Activated T-cell treated with anti-CD3 and anti-CD28 coated beads, Interleukin-2, amount 50 U/mL, for 4 hours (primary cell): Measurements from ENCODE around the gene MASP2. TPM values are rescaled to one million over a fixed set of nuclear protein-coding genes. Genes with fewer than 3 reads are reported as not detected.
"Not testable (repeated sequence)": the region's sequence is repeated elsewhere in the genome, so short reads cannot be mapped to it uniquely, and the experiment has no call there.

Source experiments
- ATAC-seq, 2 donors: fragments of 200-7000 bp; cut with Tn5 transposase; one replicate each; pipeline ENCODE4 v1.10.0; 2021
- DNase-seq: peaks from one replicate; pipeline ENCODE4 v3.0.0-alpha.2; 2020
- H3K27me3 Mint-ChIP-seq: one replicate; pipeline ENCODE4 v1.8.0; 2021; ENCODE audit warnings: low read depth, mixed read lengths
- H3K36me3 Mint-ChIP-seq: one replicate; pipeline ENCODE4 v1.8.0; 2022; ENCODE audit warnings: mixed read lengths; ENCODE audit not compliant: insufficient read depth
- H3K4me1 Mint-ChIP-seq: one replicate; pipeline ENCODE4 v1.8.0; 2021; ENCODE audit warnings: low read depth, mixed read lengths
- H3K4me3 Mint-ChIP-seq: one replicate; pipeline ENCODE4 v1.8.0; 2021; ENCODE audit warnings: mild to moderate bottlenecking, moderate library complexity, mixed read lengths
- H3K9me3 Mint-ChIP-seq: one replicate; pipeline ENCODE4 v1.8.0; 2021; ENCODE audit warnings: mixed read lengths
- total RNA-seq, 3 donors: library from RNA; stranded (reverse); gene quantifications; one replicate each; pipeline ENCODE4 v1.2.1, GENCODE V29; 2021

Gene MASP2
- total RNA-seq, 3 donors from 2014 or later: 0.48 to 1.0 (median 0.50) TPM

DNA sequence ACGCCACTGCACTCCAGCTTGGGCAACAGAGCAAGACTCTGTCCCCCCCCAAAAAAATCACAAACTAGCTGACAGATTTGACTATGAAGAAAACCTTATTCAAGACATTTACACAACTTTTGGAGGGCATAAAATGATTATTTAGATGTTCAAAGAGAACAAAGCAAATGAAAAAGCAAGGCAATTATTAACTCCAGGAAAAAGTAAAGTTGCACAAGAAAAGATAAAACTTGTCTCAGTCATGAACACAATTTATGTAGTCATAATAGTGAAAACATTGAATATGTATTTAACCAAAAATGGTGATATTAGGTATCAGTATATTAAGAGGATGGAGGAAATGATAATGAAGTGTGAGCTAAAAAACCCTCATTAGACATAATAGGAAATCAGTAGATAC lies 46.5 kb downstream of the MASP2 start:
- no peaks in the 10 kb centered on the region for H3K4me1 Mint-ChIP-seq
- H3K36me3 Mint-ChIP-seq: no peaks in the 10 kb centered on the region
- H3K9me3 Mint-ChIP-seq: peaks cover 4% of the 10 kb centered on the region
- no peaks in the 10 kb centered on the region for H3K27me3 Mint-ChIP-seq
- no peak for DNase-seq
- ATAC-seq: no peak
- no peak overlapping the region for H3K4me3 Mint-ChIP-seq

DNA sequence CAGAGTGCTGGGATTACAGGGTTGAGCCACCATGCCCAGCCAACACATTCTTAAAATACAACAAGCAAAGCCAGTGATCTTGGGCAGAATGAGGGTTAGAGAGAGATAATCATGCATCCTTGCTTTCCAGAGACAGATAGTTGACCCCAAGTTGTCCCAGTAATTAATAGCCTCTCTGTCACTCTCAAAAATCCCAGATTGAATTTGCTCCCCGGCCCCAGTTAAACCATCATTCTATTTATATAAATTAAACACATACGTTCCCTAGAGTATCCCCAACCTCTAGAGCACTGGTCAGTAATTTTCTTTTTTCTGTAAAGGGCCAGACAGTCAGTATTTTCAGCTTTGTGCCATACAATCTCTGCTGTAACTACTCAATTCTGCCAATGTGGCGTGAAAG lies 50.9 kb downstream of the MASP2 start:
- peaks cover 4% of the 10 kb centered on the region for H3K9me3 Mint-ChIP-seq
- no peak for ATAC-seq

DNA sequence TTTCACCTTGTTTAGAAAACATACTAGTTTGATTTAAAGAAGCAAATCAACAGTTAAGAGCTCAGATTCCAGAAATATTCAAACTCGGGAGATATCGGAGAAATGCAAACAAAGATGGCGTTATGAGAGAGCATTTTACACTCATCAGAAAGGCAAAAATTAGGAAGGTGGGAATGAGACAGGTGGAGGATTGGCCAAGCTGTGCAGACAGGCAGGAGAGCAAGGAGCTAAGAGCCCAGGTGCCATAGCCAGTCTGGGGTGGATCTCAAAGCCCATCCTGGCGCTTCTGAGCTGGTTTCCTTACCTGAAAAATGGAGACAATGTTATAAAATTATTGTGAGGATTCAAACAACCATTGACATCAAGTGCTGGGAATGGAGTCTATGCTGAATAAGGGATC lies 54.2 kb downstream of the MASP2 start:
- no peak for DNase-seq
- Mint-ChIP-seq H3K4me3 (no peak overlapping the region), H3K36me3 (no peaks in the 10 kb centered on the region), H3K4me1 (no peaks in the 10 kb centered on the region), H3K27me3 (no peaks in the 10 kb centered on the region), H3K9me3 (no peaks in the 10 kb centered on the region)
- ATAC-seq: no peak

More for the DNA sequence above, 50.9 kb downstream of the MASP2 start:
- Mint-ChIP-seq H3K4me3 (no peak overlapping the region), H3K36me3 (no peaks in the 10 kb centered on the region), H3K27me3 (no peaks in the 10 kb centered on the region), H3K4me1 (no peaks in the 10 kb centered on the region)
- no peak for DNase-seq

DNA sequence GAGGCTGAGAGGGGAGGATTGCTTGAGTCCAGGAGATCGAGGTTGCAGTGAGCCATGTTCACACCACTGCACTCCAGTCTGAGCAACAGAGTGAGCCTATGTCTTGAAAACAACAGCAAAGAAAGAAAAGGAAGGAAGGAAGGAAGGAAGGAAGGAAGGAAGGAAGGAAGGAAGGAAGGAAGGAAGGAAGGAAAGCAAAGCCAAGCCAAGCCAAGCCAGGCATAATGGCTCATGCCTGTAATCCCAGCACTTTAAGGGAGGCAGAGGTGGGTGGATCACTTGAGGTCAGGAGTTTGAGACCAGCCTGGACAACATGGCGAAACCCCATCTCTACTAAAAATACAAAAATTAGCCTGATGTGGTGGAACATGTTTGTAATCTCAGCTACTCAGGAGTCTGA lies 55.0 kb downstream of the MASP2 start:
- DNase-seq, H3K27me3 Mint-ChIP-seq, H3K4me3 Mint-ChIP-seq, H3K4me1 Mint-ChIP-seq, ATAC-seq, H3K9me3 Mint-ChIP-seq, H3K36me3 Mint-ChIP-seq: not testable (repeated sequence)

DNA sequence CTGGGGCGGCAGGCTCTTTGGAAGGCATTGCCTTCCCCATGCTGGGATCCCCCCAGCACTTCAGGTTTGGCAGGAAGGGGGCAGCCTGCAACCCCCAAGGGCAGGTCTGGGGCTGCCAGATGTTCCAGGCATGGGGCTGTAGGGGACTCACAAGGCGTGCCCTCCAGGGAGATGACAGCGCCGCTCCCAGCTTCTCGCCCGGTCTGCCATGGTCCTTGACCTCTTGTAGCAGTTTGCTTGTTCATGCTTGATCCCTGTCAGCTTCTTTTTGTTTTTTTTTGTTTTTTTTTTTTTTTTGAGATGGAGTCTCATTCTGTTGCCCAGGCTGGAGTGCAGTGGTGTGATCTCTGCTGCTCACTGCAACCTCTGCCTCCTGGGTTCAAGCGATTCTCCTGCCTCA lies 56.2 kb downstream of the MASP2 start:
- DNase-seq (no peak), ATAC-seq (no peak)
- no peaks in the 10 kb centered on the region for H3K36me3 Mint-ChIP-seq

DNA sequence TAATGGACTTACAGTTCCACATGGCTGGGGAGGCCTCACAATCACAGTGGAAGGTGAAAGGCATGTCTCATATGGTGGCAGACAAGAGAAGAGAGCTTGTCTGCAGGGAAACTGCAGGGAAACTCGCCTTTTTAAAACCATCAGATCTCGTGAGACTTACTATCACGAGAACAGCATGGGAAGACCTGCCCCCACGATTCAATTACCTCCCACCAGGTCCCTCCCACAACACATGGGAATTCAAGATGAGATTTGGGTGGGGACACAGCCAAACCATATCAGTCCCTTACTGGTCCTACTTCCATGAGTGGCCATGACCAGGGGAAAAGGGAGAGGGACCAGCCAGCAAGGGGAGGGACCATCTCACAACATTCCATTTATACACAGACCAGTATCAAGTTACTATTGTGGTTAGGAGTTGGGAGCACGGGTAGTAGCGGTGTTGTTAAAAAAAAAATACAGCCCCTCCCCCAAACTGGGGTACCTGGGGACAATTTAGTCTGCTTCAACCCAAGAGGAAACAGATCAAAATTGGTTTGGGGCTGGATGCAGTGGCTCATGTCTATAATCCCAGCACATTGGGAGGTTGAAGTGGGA lies 57.0 kb downstream of the MASP2 start:
- not testable (repeated sequence) for H3K9me3 Mint-ChIP-seq, DNase-seq, H3K4me3 Mint-ChIP-seq, H3K27me3 Mint-ChIP-seq, ATAC-seq, H3K36me3 Mint-ChIP-seq, H3K4me1 Mint-ChIP-seq

More for the DNA sequence above, 56.2 kb downstream of the MASP2 start:
- Mint-ChIP-seq H3K4me3 (no peak overlapping the region), H3K27me3 (no peaks in the 10 kb centered on the region), H3K9me3 (no peaks in the 10 kb centered on the region), H3K4me1 (peaks cover 2% of the 10 kb centered on the region)

DNA sequence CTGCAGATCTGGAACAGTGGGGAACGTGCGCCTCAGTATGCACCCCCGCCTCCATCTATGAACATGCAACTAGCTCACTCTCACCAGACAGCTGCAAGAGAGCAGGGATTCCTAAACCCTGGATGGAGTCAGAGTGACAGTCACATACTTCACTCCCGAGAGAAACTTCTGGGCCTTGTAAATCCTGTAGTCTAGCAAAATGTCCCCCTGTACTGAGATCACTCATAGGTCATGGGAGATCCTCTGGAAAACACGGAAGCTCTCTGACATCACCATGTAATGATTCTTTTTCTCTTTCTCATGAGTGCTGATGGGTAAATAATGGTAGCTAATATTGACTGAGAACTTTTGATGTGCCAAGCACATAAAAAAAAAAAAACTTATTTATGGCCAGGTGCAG lies 57.9 kb downstream of the MASP2 start:
- Mint-ChIP-seq H3K4me3 (no peak overlapping the region), H3K36me3 (no peaks in the 10 kb centered on the region), H3K9me3 (no peaks in the 10 kb centered on the region), H3K4me1 (peaks cover 5% of the 10 kb centered on the region), H3K27me3 (peaks cover 2% of the 10 kb centered on the region)
- no peak for ATAC-seq
- no peak for DNase-seq

DNA sequence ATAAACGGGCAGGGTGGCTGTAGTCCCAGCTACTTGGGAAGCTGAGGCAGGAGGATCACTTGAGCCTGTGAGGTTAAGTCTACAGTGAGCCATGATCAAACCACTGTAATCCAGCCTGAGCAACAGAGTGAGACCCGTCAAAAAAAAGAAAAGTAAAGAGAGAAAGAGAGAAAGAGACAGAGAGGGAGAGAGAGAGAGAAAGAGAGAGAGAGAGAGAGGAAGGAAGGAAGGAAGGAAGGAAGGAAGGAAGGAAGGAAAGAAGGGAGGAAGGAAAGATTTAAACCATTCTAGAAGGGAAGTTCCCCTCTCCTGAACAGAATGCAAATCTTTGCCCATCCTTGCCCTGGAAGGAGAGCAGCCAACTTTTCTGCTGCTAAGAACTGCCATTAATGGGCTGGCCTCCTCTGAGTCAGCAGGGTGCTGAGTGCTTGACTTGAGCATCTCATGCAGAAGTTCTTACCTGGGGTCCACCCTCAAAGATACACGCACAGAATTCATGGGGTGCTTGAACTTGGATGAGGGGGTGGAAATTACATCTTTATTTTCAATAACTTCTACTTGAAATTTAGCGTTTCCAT lies 59.1 kb downstream of the MASP2 start:
- Mint-ChIP-seq H3K27me3 (peaks cover 4% of the 10 kb centered on the region), H3K4me3 (no peak overlapping the region), H3K4me1 (peaks cover 5% of the 10 kb centered on the region), H3K9me3 (no peaks in the 10 kb centered on the region), H3K36me3 (no peaks in the 10 kb centered on the region)
- DNase-seq (no peak), ATAC-seq (no peak)

DNA sequence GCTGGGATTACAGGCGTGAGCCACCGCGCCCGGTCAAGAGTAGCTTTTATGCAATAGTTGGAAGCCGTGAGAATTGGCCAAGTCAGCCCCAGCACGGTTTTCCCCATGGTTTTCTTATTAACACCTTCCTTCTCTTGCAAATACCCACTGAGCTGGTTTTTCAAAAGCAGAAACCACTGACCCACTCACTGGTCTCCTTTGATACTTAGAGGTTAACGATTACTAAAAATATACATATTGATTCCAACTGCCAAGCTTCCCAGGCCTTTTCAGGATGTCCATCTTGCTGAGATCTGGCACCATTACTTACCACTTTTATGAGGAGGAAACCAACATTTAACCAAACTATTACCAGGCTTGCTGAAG lies 60.5 kb downstream of the MASP2 start:
- ATAC-seq (no peak), DNase-seq (no peak)
- no peaks in the 10 kb centered on the region for H3K36me3 Mint-ChIP-seq
- H3K4me3 Mint-ChIP-seq: no peak overlapping the region
- H3K4me1 Mint-ChIP-seq: peaks cover 5% of the 10 kb centered on the region
- no peaks in the 10 kb centered on the region for H3K9me3 Mint-ChIP-seq
- H3K27me3 Mint-ChIP-seq: peaks cover 7% of the 10 kb centered on the region

DNA sequence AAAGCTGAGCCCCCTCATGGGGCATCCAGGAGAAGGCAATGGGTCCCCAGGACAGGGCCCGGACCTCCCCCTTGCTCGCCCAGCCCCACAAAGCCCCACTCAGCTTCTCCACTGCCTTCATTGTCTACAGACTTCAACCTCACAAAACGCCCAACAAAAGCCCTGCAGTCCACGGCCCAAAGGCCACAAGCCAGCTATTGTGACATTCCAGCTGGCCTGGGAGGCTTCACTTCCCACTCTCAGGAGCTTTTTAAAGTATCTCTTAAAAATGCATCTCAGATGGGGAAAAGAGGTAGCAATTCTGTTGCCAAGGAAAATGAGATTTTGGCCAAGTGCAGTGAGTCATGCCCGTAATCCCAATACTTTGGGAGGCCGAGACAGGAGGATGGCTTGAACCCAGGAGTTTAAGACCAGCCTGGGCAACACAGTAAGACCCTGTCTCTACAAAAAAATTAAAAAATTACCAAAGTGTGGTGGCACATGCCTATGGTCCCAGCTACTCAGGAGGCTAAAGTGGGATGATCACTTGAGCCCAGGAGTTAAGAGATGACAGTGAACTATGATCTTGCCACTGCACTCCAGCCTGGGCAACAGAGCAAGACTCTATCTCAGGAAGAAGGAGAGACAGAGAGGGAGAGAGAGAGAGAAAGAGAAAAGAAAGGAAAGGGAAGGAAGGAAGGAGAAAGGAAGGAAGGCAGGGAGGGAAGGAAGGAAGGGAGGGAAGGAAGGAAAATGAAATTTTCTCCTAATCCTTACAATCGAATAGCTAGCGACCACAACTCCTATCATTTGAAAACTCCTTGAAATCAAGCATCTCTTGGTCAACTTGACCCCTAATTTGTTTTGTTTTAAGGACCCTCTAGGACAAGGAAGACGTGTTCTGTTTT lies 66.0 kb downstream of the MASP2 start:
- peaks cover 8% of the 10 kb centered on the region for H3K4me1 Mint-ChIP-seq
- H3K4me3 Mint-ChIP-seq: no peak overlapping the region
- DNase-seq (no peak), ATAC-seq (no peak)
- H3K9me3 Mint-ChIP-seq: no peaks in the 10 kb centered on the region
- no peaks in the 10 kb centered on the region for H3K36me3 Mint-ChIP-seq
- peaks cover 28% of the 10 kb centered on the region for H3K27me3 Mint-ChIP-seq

DNA sequence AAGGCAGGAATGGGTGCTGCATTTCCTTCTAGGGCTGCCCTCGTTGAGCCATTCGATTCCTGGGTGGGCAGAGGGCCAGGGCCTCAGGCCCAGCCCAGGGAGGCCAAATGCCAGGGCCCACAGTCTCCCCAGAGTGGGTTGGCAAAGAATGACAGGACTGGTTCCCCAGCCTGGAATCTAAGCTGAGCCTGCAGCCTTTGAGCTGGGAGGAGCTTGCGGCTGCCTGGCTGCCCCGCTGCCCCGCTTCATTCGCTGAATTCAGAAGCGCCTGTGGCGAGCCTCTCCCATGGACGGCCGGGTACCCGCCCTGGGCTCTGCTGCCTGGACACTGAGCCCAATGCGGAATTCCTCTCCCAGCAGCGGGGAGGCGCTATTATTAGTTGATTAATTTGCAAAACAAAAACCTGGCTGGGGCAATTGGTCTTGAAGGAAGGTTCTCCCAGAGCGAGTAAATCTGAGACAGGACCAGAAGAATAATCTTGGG lies 66.9 kb downstream of the MASP2 start:
- no peak for ATAC-seq
- no peaks in the 10 kb centered on the region for H3K9me3 Mint-ChIP-seq
- peaks cover 28% of the 10 kb centered on the region for H3K27me3 Mint-ChIP-seq
- H3K36me3 Mint-ChIP-seq: no peaks in the 10 kb centered on the region
- DNase-seq: no peak
- no peak overlapping the region for H3K4me3 Mint-ChIP-seq
- H3K4me1 Mint-ChIP-seq: peaks cover 3% of the 10 kb centered on the region

DNA sequence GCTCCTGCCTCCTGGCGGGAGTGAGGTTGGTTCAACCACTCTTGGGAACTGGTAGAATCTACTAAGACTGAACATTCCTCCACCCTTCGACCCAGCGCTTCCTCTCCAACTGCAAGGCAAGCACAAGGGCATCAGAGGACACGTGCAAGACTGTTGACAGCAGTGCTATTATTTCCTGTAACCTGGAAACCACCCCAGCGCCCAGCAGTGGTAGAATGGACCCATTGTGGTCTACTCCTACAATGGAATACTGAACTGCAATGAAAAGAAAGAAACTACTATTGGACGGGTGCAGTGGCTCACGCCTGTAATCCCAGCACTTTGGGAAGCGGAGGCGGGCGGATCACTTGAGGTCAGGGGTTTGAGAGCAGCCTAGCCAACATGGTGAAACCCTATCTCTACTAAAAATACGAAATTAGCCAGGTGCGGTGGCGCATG lies 67.5 kb downstream of the MASP2 start:
- H3K36me3 Mint-ChIP-seq: no peaks in the 10 kb centered on the region
- ATAC-seq: no peak
- H3K9me3 Mint-ChIP-seq: no peaks in the 10 kb centered on the region
- peaks cover 27% of the 10 kb centered on the region for H3K27me3 Mint-ChIP-seq
- H3K4me3 Mint-ChIP-seq: no peak overlapping the region
- H3K4me1 Mint-ChIP-seq: peaks cover 3% of the 10 kb centered on the region
- no peak for DNase-seq

DNA sequence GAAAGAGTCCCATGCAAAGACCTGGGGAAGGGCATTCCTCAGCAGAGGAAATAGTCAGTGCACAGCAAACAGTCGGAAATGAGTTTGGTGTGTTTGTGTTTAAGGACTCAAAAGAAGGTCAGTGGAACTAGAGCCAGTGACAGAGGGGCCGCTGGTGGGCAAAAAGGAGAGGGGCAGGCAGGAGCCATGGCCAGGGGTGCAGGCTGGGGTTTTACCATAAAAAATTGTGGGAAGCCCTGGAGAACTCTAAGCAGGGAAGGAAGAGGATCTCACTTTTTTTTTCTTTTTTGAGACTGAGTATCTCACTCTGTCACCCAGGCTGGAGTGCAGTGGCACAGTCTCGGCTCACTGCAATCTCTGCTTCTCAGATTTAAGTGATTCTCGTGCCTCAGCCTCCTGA lies 68.3 kb downstream of the MASP2 start:
- DNase-seq (no peak), ATAC-seq (no peak)
- no peaks in the 10 kb centered on the region for H3K9me3 Mint-ChIP-seq
- no peak overlapping the region for H3K4me3 Mint-ChIP-seq
- peaks cover 3% of the 10 kb centered on the region for H3K4me1 Mint-ChIP-seq
- peaks cover 26% of the 10 kb centered on the region for H3K27me3 Mint-ChIP-seq
- H3K36me3 Mint-ChIP-seq: no peaks in the 10 kb centered on the region
